ENCODE measurements around the gene CXXC4. TPM values are rescaled to one million over a fixed set of nuclear protein-coding genes. Genes with fewer than 3 reads are reported as not detected.

CXXC4 gene
- total RNA-seq, 2 donors from 2014 or later, result 1.2 to 7.0 TPM

DNA sequence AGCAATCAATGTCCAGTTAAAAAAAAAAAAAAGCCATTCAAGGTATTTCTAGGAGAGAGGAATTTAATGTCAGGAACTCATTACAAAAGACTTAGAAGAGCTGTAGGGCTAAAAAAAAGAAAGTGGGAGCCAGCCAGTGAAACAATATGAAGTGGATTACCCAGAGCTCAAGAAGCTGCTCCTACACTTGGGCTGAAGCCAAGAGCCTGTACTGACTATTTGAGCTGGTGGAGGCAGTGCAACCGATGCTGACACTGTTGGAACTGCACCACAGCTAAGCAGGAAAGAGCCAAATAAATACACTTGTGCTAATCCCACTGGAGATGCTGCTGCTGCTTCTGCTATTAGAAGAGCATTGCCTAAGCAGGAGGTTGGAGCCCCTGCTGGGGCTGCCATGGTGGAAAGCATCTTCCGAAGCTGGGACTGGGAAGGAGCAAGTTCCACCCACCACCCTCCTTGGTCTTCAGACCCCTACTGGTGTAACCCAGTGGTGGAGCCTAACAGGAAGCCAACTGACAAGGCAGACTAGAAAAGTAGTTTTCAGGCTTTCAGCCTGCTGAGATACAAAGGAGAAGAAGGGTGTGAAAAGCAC lies 65.4 kb downstream of the CXXC4 start:
- DNase-seq (ENCODE audit: low spot score), result no peak
- H3K9me3 ChIP-seq, result no peaks in the 10 kb centered on the region
- H3K4me3 ChIP-seq, result no peak overlapping the region
- no peak for TF ChIP-seq POLR2AphosphoS5 (IDR thresholded peaks at IDR 0.05)
- TF ChIP-seq, protein P1, sequence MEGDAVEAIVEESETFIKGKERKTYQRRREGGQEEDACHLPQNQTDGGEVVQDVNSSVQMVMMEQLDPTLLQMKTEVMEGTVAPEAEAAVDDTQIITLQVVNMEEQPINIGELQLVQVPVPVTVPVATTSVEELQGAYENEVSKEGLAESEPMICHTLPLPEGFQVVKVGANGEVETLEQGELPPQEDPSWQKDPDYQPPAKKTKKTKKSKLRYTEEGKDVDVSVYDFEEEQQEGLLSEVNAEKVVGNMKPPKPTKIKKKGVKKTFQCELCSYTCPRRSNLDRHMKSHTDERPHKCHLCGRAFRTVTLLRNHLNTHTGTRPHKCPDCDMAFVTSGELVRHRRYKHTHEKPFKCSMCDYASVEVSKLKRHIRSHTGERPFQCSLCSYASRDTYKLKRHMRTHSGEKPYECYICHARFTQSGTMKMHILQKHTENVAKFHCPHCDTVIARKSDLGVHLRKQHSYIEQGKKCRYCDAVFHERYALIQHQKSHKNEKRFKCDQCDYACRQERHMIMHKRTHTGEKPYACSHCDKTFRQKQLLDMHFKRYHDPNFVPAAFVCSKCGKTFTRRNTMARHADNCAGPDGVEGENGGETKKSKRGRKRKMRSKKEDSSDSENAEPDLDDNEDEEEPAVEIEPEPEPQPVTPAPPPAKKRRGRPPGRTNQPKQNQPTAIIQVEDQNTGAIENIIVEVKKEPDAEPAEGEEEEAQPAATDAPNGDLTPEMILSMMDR (IDR thresholded peaks at IDR 0.05), result no peak
- no peak for TF ChIP-seq POLR2A (IDR thresholded peaks at IDR 0.05)
- no peaks in the 10 kb centered on the region for H3K27me3 ChIP-seq (replicated peaks; ENCODE audit: insufficient read depth)
- WGBS, result 72% methylated on average over 2 of the region's 2 CpGs
- no peak overlapping the region for H3K27ac ChIP-seq
- no peaks in the 10 kb centered on the region for H3K4me1 ChIP-seq (replicated peaks)
- no peaks in the 10 kb centered on the region for H3K36me3 ChIP-seq
- intact Hi-C loops (cut with DNase I), result no loop called here

DNA sequence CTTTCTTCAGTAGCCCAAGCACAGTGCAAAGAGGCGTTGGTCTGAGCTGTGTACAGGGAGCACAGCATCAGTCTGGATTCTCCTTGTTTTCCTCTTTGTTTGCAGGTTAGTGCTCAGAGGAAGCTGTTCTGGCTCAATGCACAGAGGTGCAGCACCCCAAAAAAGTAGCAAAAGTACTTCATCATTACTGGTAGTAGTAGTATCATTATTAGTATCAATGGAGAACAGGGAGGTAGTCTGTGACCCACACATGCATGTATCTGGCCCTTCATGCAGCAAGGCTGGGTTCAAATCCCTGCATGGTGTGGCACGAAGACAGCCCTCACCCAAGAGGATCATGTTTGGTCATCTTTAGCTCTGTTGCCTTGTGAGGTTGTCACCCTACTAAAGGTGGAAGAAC lies 68.7 kb downstream of the CXXC4 start:
- no peak for DNase-seq (ENCODE audit: low spot score)
- Histone ChIP-seq H3K4me3 (no peak overlapping the region), H3K27ac (no peak overlapping the region), H3K9me3 (no peaks in the 10 kb centered on the region), H3K27me3 (replicated peaks; ENCODE audit: insufficient read depth) (no peaks in the 10 kb centered on the region), H3K4me1 (replicated peaks) (no peaks in the 10 kb centered on the region), H3K36me3 (no peaks in the 10 kb centered on the region)
- WGBS, result 73% methylated on average over 2 of the region's 2 CpGs
- intact Hi-C loops (cut with DNase I), result no loop called here
- TF ChIP-seq POLR2AphosphoS5 (IDR thresholded peaks at IDR 0.05), result no peak
- TF ChIP-seq, protein P1 (IDR thresholded peaks at IDR 0.05), result no peak
- TF ChIP-seq POLR2A (IDR thresholded peaks at IDR 0.05), result no peak

DNA sequence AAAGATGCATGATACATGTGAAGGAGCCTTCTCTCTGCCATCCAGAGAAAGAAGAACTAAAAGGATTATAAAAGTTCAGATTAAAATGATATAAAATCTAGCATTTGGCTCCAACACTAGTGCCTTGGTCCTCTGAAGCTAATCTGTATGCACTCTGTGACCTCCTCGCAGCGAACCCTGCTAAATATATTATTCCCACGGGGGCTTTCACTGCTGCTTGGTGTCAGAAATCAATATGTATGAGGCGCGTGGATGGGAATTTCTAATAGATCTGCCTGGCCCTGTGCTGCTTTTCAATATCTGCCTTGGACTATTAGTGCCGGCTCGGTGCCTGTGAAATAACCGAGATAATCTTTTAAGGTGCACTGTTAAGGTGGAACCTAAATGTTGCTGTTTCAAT lies 69.7 kb downstream of the CXXC4 start:
- intact Hi-C loops (cut with DNase I), result no loop called here
- WGBS, result 8% methylated on average over 8 of the region's 8 CpGs
- DNase-seq (ENCODE audit: low spot score), result no peak

DNA sequence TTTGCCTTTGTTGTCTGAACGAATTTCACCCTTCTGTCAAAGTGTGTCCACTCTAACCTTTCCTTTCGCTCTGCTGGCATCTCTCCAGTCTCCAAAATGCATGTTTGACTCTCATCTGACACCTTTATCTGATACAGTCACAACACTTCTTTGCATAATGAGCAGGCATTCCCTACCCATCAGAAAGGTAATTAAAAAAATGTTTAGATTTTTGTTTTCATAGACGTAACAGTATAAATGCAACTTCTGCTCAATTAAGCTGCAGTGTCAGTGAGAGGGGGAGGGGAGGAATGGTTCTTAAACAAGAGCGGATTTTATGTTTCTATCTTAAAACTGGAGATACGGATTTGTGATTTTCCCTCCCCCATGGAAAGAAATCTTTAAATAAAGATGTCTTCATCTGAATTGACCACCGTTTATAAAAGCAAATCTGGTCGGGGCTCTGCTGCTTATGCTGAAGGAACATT lies 70.2 kb downstream of the CXXC4 start:
- Histone ChIP-seq H3K4me3 (no peak overlapping the region), H3K4me1 (replicated peaks) (no peaks in the 10 kb centered on the region), H3K36me3 (no peaks in the 10 kb centered on the region), H3K27me3 (replicated peaks; ENCODE audit: insufficient read depth) (no peaks in the 10 kb centered on the region), H3K27ac (no peak overlapping the region), H3K9me3 (no peaks in the 10 kb centered on the region)
- 27% methylated on average over 7 of the region's 7 CpGs for WGBS
- TF ChIP-seq POLR2A (IDR thresholded peaks at IDR 0.05) (no peak), POLR2AphosphoS5 (IDR thresholded peaks at IDR 0.05) (no peak)
- TF ChIP-seq, protein P1 (IDR thresholded peaks at IDR 0.05), result no peak
- DNase-seq (ENCODE audit: low spot score), result no peak
- intact Hi-C loops (cut with DNase I), result no loop called here

More for the DNA sequence above, 69.7 kb downstream of the CXXC4 start:
- H3K4me3 ChIP-seq, result no peak overlapping the region
- H3K27me3 ChIP-seq (replicated peaks; ENCODE audit: insufficient read depth), result no peaks in the 10 kb centered on the region
- H3K27ac ChIP-seq, result no peak overlapping the region
- no peak for TF ChIP-seq POLR2A (IDR thresholded peaks at IDR 0.05)
- TF ChIP-seq, protein P1 (IDR thresholded peaks at IDR 0.05), result no peak
- TF ChIP-seq POLR2AphosphoS5 (IDR thresholded peaks at IDR 0.05), result no peak
- no peaks in the 10 kb centered on the region for H3K4me1 ChIP-seq (replicated peaks)
- H3K36me3 ChIP-seq, result no peaks in the 10 kb centered on the region
- H3K9me3 ChIP-seq, result no peaks in the 10 kb centered on the region

DNA sequence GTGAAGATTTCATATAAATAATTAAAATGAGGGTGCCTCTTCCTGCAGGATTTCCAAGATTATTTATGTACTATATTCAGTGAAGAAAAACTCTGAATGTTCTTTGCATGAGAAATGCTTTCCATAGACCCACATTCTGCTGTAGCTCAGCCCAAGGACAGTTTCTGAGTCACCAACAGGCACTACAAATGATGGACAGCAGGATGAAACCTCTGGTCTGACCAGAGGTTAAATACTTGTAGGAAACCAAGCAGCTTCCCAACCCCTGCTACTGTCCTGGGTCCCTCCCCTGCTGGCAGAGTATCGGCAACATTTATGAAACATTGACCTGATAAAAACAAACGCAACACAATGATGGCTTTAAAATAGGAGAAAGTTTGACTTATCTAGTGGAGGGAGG lies 73.1 kb downstream of the CXXC4 start:
- H3K4me3 ChIP-seq, result no peak overlapping the region
- DNase-seq (ENCODE audit: low spot score), result no peak
- WGBS, result 64% methylated on average over 2 of the region's 2 CpGs
- no peaks in the 10 kb centered on the region for H3K27me3 ChIP-seq (replicated peaks; ENCODE audit: insufficient read depth)
- no peaks in the 10 kb centered on the region for H3K4me1 ChIP-seq (replicated peaks)
- TF ChIP-seq POLR2A (IDR thresholded peaks at IDR 0.05), result no peak
- TF ChIP-seq, protein P1 (IDR thresholded peaks at IDR 0.05), result no peak
- no peak for TF ChIP-seq POLR2AphosphoS5 (IDR thresholded peaks at IDR 0.05)
- intact Hi-C loops (cut with DNase I), result no loop called here
- H3K36me3 ChIP-seq, result no peaks in the 10 kb centered on the region
- H3K27ac ChIP-seq, result no peak overlapping the region
- no peaks in the 10 kb centered on the region for H3K9me3 ChIP-seq
